Dedifferentiated amniotic fluid mesenchymal stem cell (primary cell): ENCODE measurements around the gene ZRANB3.
"Not testable (repeated sequence)": the region's sequence is repeated elsewhere in the genome, so short reads cannot be mapped to it uniquely, and the experiment has no call there.

ENCODE experiments used
- DNase-seq: peaks from one replicate; pipeline ENCODE4 v3.0.0-alpha.2; 2016; ENCODE audit errors: extremely low spot score

The ZRANB3 gene

DNA sequence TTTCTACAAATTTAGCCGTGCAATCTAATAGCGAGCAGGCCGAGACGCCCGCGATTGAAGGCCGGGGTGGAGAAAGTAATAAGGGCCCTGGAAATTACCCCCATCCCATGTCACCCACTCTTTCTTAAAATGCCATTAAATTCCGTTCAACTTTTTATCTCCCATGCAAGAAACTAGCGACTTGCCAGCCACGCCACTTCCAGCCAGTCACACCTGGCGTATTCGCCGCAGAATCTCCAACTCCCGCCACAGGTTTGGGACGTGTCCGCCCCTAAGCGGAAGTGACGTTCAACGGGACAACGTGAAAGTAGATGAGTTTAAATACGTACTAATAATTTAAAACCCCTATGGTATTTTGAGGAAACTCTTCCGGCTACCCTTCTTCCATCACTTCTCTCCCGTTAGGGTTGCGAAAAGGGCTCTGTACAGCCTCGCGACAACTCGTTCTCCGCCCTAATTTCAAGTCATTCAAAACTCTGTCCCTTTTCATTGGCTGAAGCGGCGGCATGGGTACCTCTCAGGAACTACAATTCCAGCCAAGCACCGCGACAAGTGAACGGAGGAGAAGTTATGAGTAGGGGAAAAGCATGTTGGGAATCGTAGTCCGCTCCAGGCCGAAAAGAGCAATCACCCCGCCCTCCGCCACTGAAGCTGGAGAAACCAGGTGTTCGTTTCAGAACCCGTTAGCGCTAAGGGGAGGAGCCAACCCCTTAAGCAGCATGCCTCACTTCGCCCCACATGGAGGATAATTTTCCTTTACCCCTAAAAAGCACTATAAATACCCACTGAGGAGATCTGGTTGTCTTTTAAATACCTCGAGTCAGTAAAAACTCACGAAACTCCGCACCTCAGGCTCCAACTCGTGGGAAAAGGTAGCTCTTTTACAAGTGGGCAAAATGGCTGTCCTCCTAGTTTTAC, at the start of gene ZRANB3:
Gene ZRANB3 (minus strand): TSS at position 906 of the 918 bp plus-strand sequence.
- peak; percentile 98 for DNase-seq

DNA sequence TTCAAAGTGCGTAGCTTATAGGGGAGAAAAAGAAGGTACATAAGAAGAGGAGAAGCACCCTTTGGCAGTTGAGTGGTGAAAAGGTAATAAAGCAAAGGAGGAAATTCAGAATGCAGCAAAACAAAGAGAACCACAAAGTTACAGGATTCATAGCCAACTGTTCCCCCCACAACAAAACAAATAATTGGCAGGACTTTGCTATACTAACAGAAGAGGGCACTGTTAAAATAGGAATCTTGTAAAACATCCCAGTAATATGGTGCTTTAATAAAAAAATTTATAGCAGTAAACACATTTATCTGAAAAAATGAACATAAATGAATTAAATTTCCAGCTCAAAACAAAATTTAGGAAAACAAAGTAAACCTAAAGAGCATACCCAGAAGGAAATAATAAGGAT, 42.6 kb upstream of the ZRANB3 start:
- no peak for DNase-seq

DNA sequence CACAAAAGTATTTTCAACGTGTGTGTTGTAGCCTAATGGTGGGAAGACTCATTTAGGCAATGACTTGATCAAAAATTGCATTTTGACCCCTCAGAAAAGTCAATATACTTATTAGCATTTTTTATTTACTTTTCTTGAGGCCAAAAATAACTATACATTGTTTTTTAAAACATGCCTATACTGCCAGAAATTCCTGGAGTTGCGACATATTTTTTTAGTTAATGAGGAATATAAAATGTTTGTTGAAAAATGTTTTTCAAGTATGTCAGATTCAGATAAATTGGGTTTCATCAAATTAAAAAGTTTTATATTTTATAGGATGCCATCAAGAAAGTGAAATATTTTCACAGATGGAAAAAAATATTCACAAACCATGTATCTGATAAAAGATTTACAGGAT, 39.9 kb upstream of the ZRANB3 start:
- DNase-seq: no peak

GRCh38 chr2:135563793-135564192, 32.8 kb upstream of the ZRANB3 start:
- DNase-seq: no peak

DNA sequence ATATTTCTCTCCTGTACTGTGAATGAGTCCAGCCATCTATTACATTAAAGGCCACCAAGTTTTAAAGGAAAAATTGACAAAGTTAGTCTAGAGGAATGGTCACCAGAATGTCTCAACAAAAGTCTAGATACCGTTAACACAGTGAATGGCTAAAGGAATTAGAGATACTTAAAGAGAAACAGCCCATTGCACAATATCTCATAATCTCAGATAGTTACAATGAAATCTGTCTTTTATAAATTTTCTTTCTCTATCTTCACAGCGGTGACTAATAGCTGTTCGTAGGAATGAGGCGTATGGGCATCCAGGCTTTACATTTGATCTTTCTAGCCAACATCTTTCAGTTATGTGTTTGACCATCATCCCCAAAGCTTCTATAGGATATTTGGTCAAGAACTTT, 30.9 kb upstream of the ZRANB3 start:
- no peak for DNase-seq

- DNase-seq: no peak
Measured at GRCh38 chr2:135557530-135557929, 26.5 kb upstream of the ZRANB3 start.

- no peak for DNase-seq
Measured at GRCh38 chr2:135555311-135555710, 24.3 kb upstream of the ZRANB3 start.

- no peak for DNase-seq
Measured at GRCh38 chr2:135552887-135553286, 21.9 kb upstream of the ZRANB3 start.

GRCh38 chr2:135551356-135551755, 20.3 kb upstream of the ZRANB3 start:
- no peak for DNase-seq

- DNase-seq: no peak
Measured at GRCh38 chr2:135547311-135547710, 16.3 kb upstream of the ZRANB3 start.

DNA sequence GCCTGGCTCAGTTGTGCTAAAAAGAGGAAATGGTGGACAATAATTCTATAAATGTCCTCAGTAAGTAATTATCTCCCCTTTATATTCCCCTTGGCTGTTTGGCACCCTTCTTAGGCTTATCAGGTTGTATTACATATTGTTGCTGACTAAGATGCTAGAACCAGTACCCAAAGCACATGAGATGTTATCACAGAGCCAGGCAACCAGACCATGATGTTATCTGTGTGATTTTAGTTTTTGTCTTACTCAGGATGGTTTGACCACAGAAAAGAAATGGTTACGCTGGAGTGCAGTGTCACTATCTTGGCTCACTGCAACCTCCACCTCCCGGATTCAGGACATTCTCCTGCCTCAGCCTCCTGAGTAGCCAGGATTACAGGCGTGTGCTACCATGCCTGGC, 15.4 kb upstream of the ZRANB3 start:
- no peak for DNase-seq

GRCh38 chr2:135533545-135533944, 2.5 kb upstream of the ZRANB3 start:
- DNase-seq: not testable (repeated sequence)

GRCh38 chr2:135532581-135532980, 1.6 kb upstream of the ZRANB3 start:
- DNase-seq: peak; percentile 42

- DNase-seq: peak; percentile 100
Measured at GRCh38 chr2:135531231-135532197, 496 bp upstream of the ZRANB3 start, which contains the start of gene R3HDM1. R3HDM1 (plus strand) TSS chr2:135531484; CDS start chr2:135604846, 73,362 bp downstream.

GRCh38 chr2:135528006-135528405, 3.0 kb downstream of the ZRANB3 start:
- DNase-seq: no peak

DNA sequence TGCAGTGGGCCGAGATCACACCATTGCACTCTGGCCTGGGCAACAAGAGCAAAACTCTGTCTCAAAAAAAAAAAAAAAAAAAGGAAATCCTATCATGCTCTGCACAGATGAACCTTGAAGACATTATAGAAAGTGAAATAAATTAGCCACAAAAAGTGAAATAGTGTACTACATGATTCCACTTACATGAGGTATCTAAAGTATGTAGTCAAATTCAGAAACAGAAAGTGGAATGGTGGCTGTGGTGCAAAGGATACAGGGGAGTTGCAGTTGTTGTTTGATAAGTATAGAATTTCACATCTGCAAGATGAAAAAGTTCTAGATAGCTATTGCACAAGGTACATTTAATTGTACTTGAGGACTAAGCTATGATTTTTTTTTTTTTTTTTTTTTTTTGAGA, 5.2 kb downstream of the ZRANB3 start:
- no peak for DNase-seq

- no peak for DNase-seq
Measured at GRCh38 chr2:135512099-135512498, 18.9 kb downstream of the ZRANB3 start.

DNA sequence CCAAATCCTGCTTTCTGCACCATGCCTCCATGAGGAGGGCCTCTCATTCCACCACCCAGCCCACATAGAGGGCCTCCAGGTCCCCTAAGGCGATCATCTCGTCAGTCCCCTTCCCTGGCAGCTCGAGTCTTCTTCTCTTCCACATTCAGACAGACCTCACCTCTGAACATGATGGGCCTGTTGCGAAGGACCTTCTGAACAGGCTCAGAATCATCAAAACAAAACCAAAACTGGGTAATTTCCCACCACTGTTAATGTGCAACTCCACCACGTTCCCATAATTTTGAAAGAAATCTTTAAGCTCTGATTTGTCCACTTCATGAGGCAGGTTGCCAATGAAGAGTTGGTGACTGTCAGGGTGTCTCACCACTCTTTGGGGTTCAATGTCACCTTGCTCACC, 20.4 kb downstream of the ZRANB3 start:
- DNase-seq: no peak

- DNase-seq: no peak
Measured at GRCh38 chr2:135504811-135505210, 26.2 kb downstream of the ZRANB3 start.

- DNase-seq: not testable (repeated sequence)
Measured at GRCh38 chr2:135498588-135498987, 32.4 kb downstream of the ZRANB3 start.

DNA sequence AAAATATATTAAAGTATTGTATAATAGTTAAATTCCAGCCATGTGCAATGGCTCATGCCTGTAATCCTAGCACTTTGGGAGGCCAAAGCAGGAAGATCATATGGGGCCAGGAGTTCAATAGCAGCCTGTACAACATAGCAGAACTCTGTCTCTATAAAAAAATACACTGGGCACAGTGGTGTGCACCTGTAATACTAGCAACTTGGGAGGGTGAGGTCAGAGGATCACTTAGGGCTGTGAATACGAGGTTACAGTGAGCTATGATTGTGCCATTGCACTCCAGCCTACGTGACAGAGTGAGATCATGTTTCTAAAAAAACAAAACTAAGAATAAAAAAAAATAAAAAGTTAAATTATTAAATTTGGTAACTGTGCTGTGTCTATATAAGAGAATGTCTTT, 36.1 kb downstream of the ZRANB3 start:
- DNase-seq: no peak

GRCh38 chr2:135494503-135494902, 36.5 kb downstream of the ZRANB3 start:
- DNase-seq: no peak
